Endothelial cell of umbilical vein (primary cell): ENCODE results near the gene TET1. TPM values are rescaled to one million over a fixed set of nuclear protein-coding genes. Genes with fewer than 3 reads are reported as not detected.

ENCODE experiments used
- BruUV-seq: library from RNA; stranded (reverse); fragments of 400-500 nt; replicated peaks from 2 replicates; lab custom pipeline; 2021; lab: Mats Ljungman, UMichigan
- CTCF ChIA-PET: fragments of 300-600, 350-600 bp; sonication (Branson Sonifier 250); formaldehyde crosslinking; loops from one replicate; lab custom pipeline; 2021; ENCODE audit warnings: antibody characterized with exemption, inconsistent platforms; lab: Charles Lee
- POLR2A ChIA-PET: fragments of 300-600, 350-600 bp; sonication (Branson Sonifier 250); formaldehyde crosslinking; loops from one replicate; lab custom pipeline; 2021; ENCODE audit warnings: antibody characterized with exemption, inconsistent platforms; lab: Charles Lee
- DNase-seq: peaks from one replicate; pipeline ENCODE4 v3.0.0-alpha.2; 2011; ENCODE audit warnings: low read depth, low spot score
- FAIRE-seq: peaks from 2 replicates; lab custom pipeline; 2011; peaks lifted over from hg19 to GRCh38; lab: Jason Lieb, UNC
- H2AFZ ChIP-seq: 2 replicates; pipeline ENCODE4 v1.6.0; 2012; ENCODE audit warnings: low read depth, low read length, control low read depth, inconsistent platforms
- H3K27ac ChIP-seq: 2 replicates; pipeline ENCODE4 v1.5.1; 2011; ENCODE audit warnings: low read depth, mild to moderate bottlenecking, control low read depth, low read length, moderate library complexity; ENCODE audit not compliant: insufficient read depth
- H3K27me3 ChIP-seq, 2 experiments: 2 replicates each; pipeline versions ENCODE4 v1.6.0 to v1.6.1; 2011; ENCODE audit warnings: low read length in 2 of 2, mixed read lengths in 1 of 2; ENCODE audit not compliant: control insufficient read depth in 2 of 2, insufficient read depth in 2 of 2
- H3K36me3 ChIP-seq, 2 experiments: 2 replicates in 1 of 2; 3 replicates in 1 of 2; pipeline ENCODE4 v1.5.1; 2011; ENCODE audit warnings: low read length in 2 of 2, mild to moderate bottlenecking in 1 of 2, moderate library complexity in 1 of 2; ENCODE audit not compliant: control insufficient read depth in 2 of 2, insufficient read depth in 2 of 2; ENCODE audit errors: extremely low read depth in 1 of 2
- H3K4me1 ChIP-seq: 3 replicates; pipeline ENCODE4 v1.5.1; 2011; ENCODE audit warnings: mild to moderate bottlenecking, low read length; ENCODE audit not compliant: control insufficient read depth, insufficient read depth; ENCODE audit errors: extremely low read depth
- H3K4me2 ChIP-seq: 2 replicates; pipeline ENCODE4 v1.6.1; 2011; ENCODE audit warnings: low read length, control low read depth, mixed read lengths; ENCODE audit not compliant: insufficient read depth
- H3K4me3 ChIP-seq, 3 experiments: fragments of 200-600 bp in 1 of 3; sonication (generic), shearing (Covaris generic) in 1 of 3; replicated peaks in 1 of 3; 2 replicates each; pipeline ENCODE4 v1.5.1; 2011 to 2016; ENCODE audit warnings: control low read depth in 3 of 3, low read length in 3 of 3, mild to moderate bottlenecking in 2 of 3, inconsistent platforms in 1 of 3, low read depth in 1 of 3, moderate library complexity in 1 of 3; ENCODE audit not compliant: insufficient read depth in 1 of 3
- H3K79me2 ChIP-seq: 2 replicates; pipeline ENCODE4 v1.6.0; 2012; ENCODE audit warnings: low read length, inconsistent platforms; ENCODE audit not compliant: control insufficient read depth, insufficient read depth
- H3K9ac ChIP-seq: replicated peaks from 2 replicates; pipeline ENCODE3; 2011; ENCODE audit warnings: low read length, control low read depth; ENCODE audit not compliant: insufficient read depth; ENCODE audit errors: extremely low read depth
- H3K9me1 ChIP-seq: replicated peaks from 3 replicates; pipeline ENCODE4 v1.6.0; 2011; ENCODE audit warnings: mild to moderate bottlenecking, low read length; ENCODE audit not compliant: control insufficient read depth, insufficient read depth; ENCODE audit errors: extremely low read depth
- H3K9me3 ChIP-seq: replicated peaks from 2 replicates; pipeline ENCODE4 v1.5.1; 2012; ENCODE audit warnings: low read length, inconsistent platforms; ENCODE audit not compliant: control insufficient read depth, insufficient read depth
- H4K20me1 ChIP-seq: replicated peaks from 2 replicates; pipeline ENCODE3; 2011; ENCODE audit warnings: mild to moderate bottlenecking, low read length; ENCODE audit not compliant: control insufficient read depth, insufficient read depth; ENCODE audit errors: extremely low read depth
- CTCF ChIP-seq, 2 donors: IDR thresholded peaks; 1 replicate in 1 of 2; 2 replicates in 1 of 2; pipeline ENCODE4 v1.5.1; 2011; ENCODE audit warnings: low read length in 2 of 2, mild to moderate bottlenecking in 2 of 2, moderate library complexity in 2 of 2, control low read depth in 1 of 2, inconsistent platforms in 1 of 2, low read depth in 1 of 2; ENCODE audit not compliant: insufficient read depth in 1 of 2; ENCODE audit errors: extremely low read depth in 1 of 2
- EZH2 ChIP-seq: IDR thresholded peaks from 2 replicates; pipeline ENCODE4 v1.6.1; 2012; ENCODE audit warnings: borderline replicate concordance, low read depth, mild to moderate bottlenecking, moderate library complexity, low read length, inconsistent platforms; ENCODE audit not compliant: severe bottlenecking
- FOS ChIP-seq: IDR thresholded peaks from 2 replicates; pipeline ENCODE4 v1.6.1; 2011; ENCODE audit warnings: mild to moderate bottlenecking, low read length, moderate library complexity, borderline replicate concordance; ENCODE audit not compliant: insufficient read depth
- GATA2 ChIP-seq: IDR thresholded peaks from 2 replicates; pipeline ENCODE4 v1.7.0; 2011; ENCODE audit warnings: low read depth, mild to moderate bottlenecking, moderate library complexity, mixed read lengths, low read length; ENCODE audit not compliant: insufficient read length, insufficient read depth
- JUN ChIP-seq: IDR thresholded peaks from 2 replicates; pipeline ENCODE4 v1.6.1; 2011; ENCODE audit warnings: borderline replicate concordance, low read depth; ENCODE audit not compliant: insufficient read length, insufficient read depth
- MAX ChIP-seq: IDR thresholded peaks from 2 replicates; pipeline ENCODE4 v1.6.1; 2011; ENCODE audit not compliant: insufficient read depth, insufficient read length
- MYC ChIP-seq: IDR thresholded peaks from one replicate; pipeline ENCODE4 v1.6.1; 2011; ENCODE audit warnings: mild to moderate bottlenecking, low read depth, low read length
- POLR2A ChIP-seq: IDR thresholded peaks from 2 replicates; pipeline ENCODE4 v1.6.1; 2012; ENCODE audit warnings: low read depth, mild to moderate bottlenecking, control low read depth, low read length
- POLR2AphosphoS5 ChIP-seq: IDR thresholded peaks from 2 replicates; pipeline ENCODE4 v1.6.1; 2012; ENCODE audit warnings: low read depth, mild to moderate bottlenecking, control low read depth, low read length, moderate library complexity; ENCODE audit not compliant: insufficient read depth
- dilution Hi-C: fragments of 300-500 bp; cut with MboI; formaldehyde crosslinking; loops from one replicate; pipeline ENCODE4 v1.15.0; 2019; ENCODE audit warnings: low sequenced_read_pairs; ENCODE audit not compliant: extremely low pct_ligation_motif_present
- intact Hi-C: fragments of 100-400 bp; cut with micrococcal nuclease; formaldehyde crosslinking; loops from one replicate; pipeline ENCODE4 v1.10.0; 2022
- polyA plus RNA-seq, 4 experiments: library from polyadenylated mRNA; depleted of rRNA in 3 of 4; stranded (reverse) in 3 of 4; unstranded in 1 of 4; fragments of >200 nt; gene quantifications; 2 replicates each; pipeline versions ENCODE4 v1.2.1 to v1.2.3, GENCODE V29; 2011 to 2012; ENCODE audit warnings: missing spikeins in 1 of 4
- total RNA-seq: library from RNA; stranded (reverse); gene quantifications from 2 replicates; pipeline ENCODE4 v1.2.3, GENCODE V29; 2021

The TET1 gene
- total and polyA plus RNA-seq, 2 donors (not counting 3 experiments of a cell fraction or from before 2014, with no cell fraction given): 0.23 to 1.5 TPM

- DNase-seq: peak; percentile 30
- peak overlapping the region; percentile 93 for H2AFZ ChIP-seq
- no peaks in the 10 kb centered on the region for H4K20me1 ChIP-seq
- H3K9me3 ChIP-seq: no peaks in the 10 kb centered on the region
- CTCF ChIA-PET: interaction anchor here (2.7 kb wide), 1 partner anchor 171 kb away, joined by 14 read pairs; no protein-coding TSS in a partner anchor
- no peak for FAIRE-seq
- H3K27ac ChIP-seq: peak overlapping the region; percentile 85
- intact Hi-C loops (loop anchor here (1.0 to 10.0 kb wide), 6 partner anchors 122 to 391 kb away; partner anchors contain the start of genes DDX50, RUFY2 and SLC25A16), dilution Hi-C loops (no loop called here)
- POLR2A ChIA-PET: interaction anchor here (0.6 kb wide), 1 partner anchor 128 kb away, joined by 5 read pairs; no protein-coding TSS in a partner anchor
- no peaks in the 10 kb centered on the region for H3K9me1 ChIP-seq
- H3K4me3 ChIP-seq: peak overlapping the region; percentile 55 to 97 (median 78)
- no TSS peak for BruUV-seq
- peaks cover 41% of the 10 kb centered on the region for H3K79me2 ChIP-seq
- H3K36me3 ChIP-seq: peaks cover 2 to 9% of the 10 kb centered on the region in 2 experiments
- no peaks in the 10 kb centered on the region for H3K27me3 ChIP-seq
- no peak for TF ChIP-seq MAX
- TF ChIP-seq EZH2: no peak
- TF ChIP-seq POLR2A: no peak
- TF ChIP-seq POLR2AphosphoS5: no peak
- TF ChIP-seq MYC: no peak
- no peak for TF ChIP-seq FOS
- no peak for TF ChIP-seq GATA2
- no peak for TF ChIP-seq CTCF (IDR thresholded peaks at IDR 0.05; ENCODE audit: extremely low read depth in 1 of 2, insufficient read depth in 1 of 2, low read depth in 1 of 2, low read length in 2 of 2)
- no peak for TF ChIP-seq JUN
- peak overlapping the region; percentile 97 for H3K4me2 ChIP-seq
- peak overlapping the region; percentile 92 for H3K9ac ChIP-seq
- peaks cover 10% of the 10 kb centered on the region for H3K4me1 ChIP-seq
Measured at GRCh38 chr10:68721673-68722335, 161.7 kb downstream of the TET1 start.
